SK-N-SH treated with all-trans-retinoic acid at 6 μM for 48 hours (cell line): ENCODE results near the gene GPRASP3.
A peak's percentile ranks its signal among the peaks of the same experiment; 100 is the strongest.

Experiments
- BACH2 ChIP-seq: fragments of 250-450 bp; sonication (Bioruptor Pico); IDR thresholded peaks from 2 replicates; pipeline ENCODE4 v1.9.0; 2021; ENCODE audit warnings: mild to moderate bottlenecking, borderline replicate concordance
- CREB5 ChIP-seq: fragments of 250-450 bp; sonication (Bioruptor Pico); IDR thresholded peaks from 2 replicates; pipeline ENCODE4 v1.5.1; 2020; ENCODE audit warnings: low read depth, mild to moderate bottlenecking, moderate library complexity
- CSDC2 ChIP-seq: fragments of 250-450 bp; sonication (Bioruptor Pico); IDR thresholded peaks from 2 replicates; pipeline ENCODE4 v1.5.0; 2020; ENCODE audit warnings: mild to moderate bottlenecking, moderate library complexity
- GLIS3 ChIP-seq: fragments of 250-450 bp; sonication (Bioruptor Pico); IDR thresholded peaks from 2 replicates; pipeline ENCODE4 v1.5.0; 2020; ENCODE audit warnings: mild to moderate bottlenecking, moderate library complexity
- OSR1 ChIP-seq: fragments of 250-450 bp; sonication (Bioruptor Pico); IDR thresholded peaks from 2 replicates; pipeline ENCODE4 v1.8.0; 2022; ENCODE audit warnings: moderate library complexity, mild to moderate bottlenecking, inconsistent platforms
- PATZ1 ChIP-seq: fragments of 250-450 bp; sonication (Bioruptor Pico); IDR thresholded peaks from 2 replicates; pipeline ENCODE4 v1.8.0; 2020; ENCODE audit warnings: mild to moderate bottlenecking, moderate library complexity, borderline replicate concordance
- RARB ChIP-seq: fragments of 250-450 bp; sonication (Bioruptor Pico); IDR thresholded peaks from 2 replicates; pipeline ENCODE4 v1.8.0; 2021; ENCODE audit warnings: mild to moderate bottlenecking, moderate library complexity
- SNAI2 ChIP-seq: fragments of 250-450 bp; sonication (Bioruptor Pico); IDR thresholded peaks from 2 replicates; pipeline ENCODE4 v1.5.0; 2020; ENCODE audit warnings: mild to moderate bottlenecking, moderate library complexity
- TSHZ2 ChIP-seq: fragments of 250-450 bp; sonication (Bioruptor Pico); IDR thresholded peaks from 2 replicates; pipeline ENCODE4 v1.5.0; 2020; ENCODE audit warnings: mild to moderate bottlenecking, moderate library complexity
- ZFP3 ChIP-seq: fragments of 250-450 bp; sonication (Bioruptor Pico); IDR thresholded peaks from 2 replicates; pipeline ENCODE4 v1.5.0; 2020; ENCODE audit warnings: mild to moderate bottlenecking, moderate library complexity
- ZFP30 ChIP-seq: fragments of 450-650 bp; formaldehyde crosslinking; IDR thresholded peaks from 2 replicates; pipeline ENCODE4 v1.5.0; 2022; ENCODE audit warnings: mild to moderate bottlenecking, moderate library complexity
- ZNF70 ChIP-seq: fragments of 450-650 bp; formaldehyde crosslinking; IDR thresholded peaks from 2 replicates; pipeline ENCODE4 v1.5.0; 2020; ENCODE audit warnings: mild to moderate bottlenecking, moderate library complexity

GRCh38 chrX:102697494-102697893 is 23.0 kb upstream of the GPRASP3 start:
- no peak for TF ChIP-seq ZNF70 (CRISPR knock-in tag)
- 0 out of 2 replicates have a peak, but pooled peaks have one; percentile 14 for TF ChIP-seq CREB5
- TF ChIP-seq PATZ1 = no peak
- no peak for TF ChIP-seq GLIS3 (CRISPR knock-in tag)
- TF ChIP-seq RARB (CRISPR knock-in tag) = no peak
- no peak for TF ChIP-seq CSDC2 (CRISPR knock-in tag)
- TF ChIP-seq TSHZ2 = no peak
- no peak for TF ChIP-seq OSR1 (CRISPR knock-in tag)
- no peak for TF ChIP-seq ZFP3 (CRISPR knock-in tag)
- TF ChIP-seq SNAI2 (CRISPR knock-in tag) = no peak
- TF ChIP-seq ZFP30 (CRISPR knock-in tag) = no peak
- TF ChIP-seq BACH2 = no peak
